NCI-H526 (cell line): ENCODE measurements around the gene EFNB1.

ENCODE experiments used
- DNase-seq, 2 experiments: peaks; one replicate each; lab custom pipeline; 2025; lab: John Stamatoyannopoulos, UW

EFNB1 gene

GRCh38 chrX:68883800-68884199 lies 55.0 kb downstream of the EFNB1 start:
- peak in 1 of 2 experiments; percentile 30 for DNase-seq

GRCh38 chrX:68889249-68889648 lies 60.4 kb downstream of the EFNB1 start:
- DNase-seq, result no peak
